Activated naive CD4-positive, alpha-beta T cell treated with anti-CD3 and anti-CD28 coated beads, Interleukin-2, amount 10 ng/mL, durations not matched to agents 5 hours and 36 hours (primary cell): ENCODE measurements around the gene TSN. TPM values are rescaled to one million over a fixed set of nuclear protein-coding genes. Genes with fewer than 3 reads are reported as not detected.

Experiments
- total RNA-seq, 2 experiments: library from RNA; stranded (reverse); gene quantifications; one replicate each; pipeline ENCODE4 v1.2.3, GENCODE V29; 2021

The TSN gene
- total RNA-seq, result 10 to 100 TPM; 55.4 to 56.2 TPM

DNA sequence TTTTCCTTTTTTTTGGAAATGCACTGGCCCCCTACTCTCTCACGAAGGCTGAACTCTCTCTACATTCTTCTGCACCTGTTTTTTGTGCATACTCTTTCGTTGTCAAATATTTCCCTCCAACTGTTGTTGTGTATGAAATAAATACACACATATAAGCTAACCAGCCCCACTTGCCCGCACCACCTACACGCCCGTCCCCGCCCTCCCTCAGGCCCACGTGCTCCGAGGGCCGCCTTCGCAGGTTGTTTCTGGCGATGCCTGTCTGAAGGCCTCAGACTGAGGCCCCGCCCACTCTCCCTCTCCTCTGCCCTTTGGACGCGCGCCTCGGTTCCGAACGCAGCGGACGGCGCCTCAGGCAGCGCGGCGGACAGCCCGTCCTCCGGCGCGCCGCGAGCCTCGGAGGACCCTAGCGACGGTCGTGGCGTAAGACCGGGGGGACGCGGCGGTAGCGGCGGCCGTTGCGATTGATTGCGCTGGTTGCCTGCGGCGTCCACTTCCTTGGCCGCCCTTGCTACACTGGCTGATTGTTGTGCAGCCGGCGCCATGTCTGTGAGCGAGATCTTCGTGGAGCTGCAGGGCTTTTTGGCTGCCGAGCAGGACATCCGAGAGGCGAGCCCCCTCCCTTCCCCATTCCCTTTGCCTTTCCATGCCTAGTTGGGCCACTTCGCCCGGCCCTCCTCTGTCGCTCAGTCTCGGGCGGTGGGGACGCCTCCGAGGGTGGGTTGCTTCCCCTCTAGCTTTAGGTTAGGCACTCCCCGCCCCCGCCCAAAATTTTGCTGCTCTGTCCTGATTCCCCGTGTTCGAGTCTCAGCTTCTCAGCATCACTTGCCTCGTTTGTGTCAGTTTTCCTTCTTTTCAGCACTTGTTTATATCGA is at the start of gene TSN:
Gene TSN, plus strand, starts transcription at position 415 of the 875 bp plus-strand sequence. Its CDS starts 129 bp downstream, at position 544.

DNA sequence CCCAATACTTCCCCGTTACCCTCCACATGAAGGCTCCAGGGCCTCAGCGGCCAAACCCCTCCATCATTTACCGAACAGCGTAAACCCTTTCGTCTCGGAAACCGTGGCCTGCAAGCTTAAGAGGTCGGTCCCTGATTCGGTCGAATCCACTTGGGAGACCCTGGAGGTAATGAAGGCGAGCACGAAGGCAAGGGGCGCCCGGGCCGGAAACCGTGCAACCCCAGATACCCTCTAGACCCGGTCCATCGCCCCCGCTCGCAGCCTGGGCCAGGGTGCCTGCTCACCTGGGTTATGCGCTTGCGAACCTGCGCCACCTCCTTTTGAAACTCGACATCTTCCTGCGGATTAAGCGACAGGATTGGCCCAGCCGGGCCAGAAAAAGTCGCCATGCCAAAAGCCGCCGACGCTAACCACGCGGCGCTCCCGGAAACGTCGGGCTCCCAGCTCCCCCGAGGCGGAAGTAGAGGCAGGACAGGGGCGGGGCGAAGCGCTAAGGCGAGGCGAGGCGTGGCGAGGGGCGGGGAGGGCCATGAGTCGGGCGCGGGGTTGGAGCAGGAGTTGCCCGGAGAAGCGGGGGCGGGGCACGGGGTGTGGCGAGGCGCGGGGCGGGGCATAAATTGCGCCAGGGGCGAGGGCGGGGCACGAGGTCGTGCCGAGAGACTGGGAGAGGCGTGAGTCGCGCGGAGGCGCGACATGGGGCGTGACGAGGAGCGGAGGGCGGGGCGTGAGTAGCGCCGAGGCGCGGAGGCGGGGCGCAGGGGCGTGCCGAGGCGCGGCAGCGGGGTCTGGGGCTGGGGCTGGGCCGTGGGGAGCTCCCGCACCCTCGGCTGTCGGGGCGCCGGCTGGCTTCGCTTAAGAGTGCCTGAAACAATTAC is 18.8 kb upstream of the TSN start, which contains the start of gene NIFK:
Gene NIFK, minus strand, starts transcription at position 414 of the 875 bp plus-strand sequence. Its CDS starts 25 bp downstream, at position 389.

Other genes starting within 250 kb of the TSN start
- not detected for gene RNU4ATAC, start 224.8 kb upstream of the TSN start, total RNA-seq
- gene CLASP1, start 106.2 kb upstream of the TSN start, total RNA-seq, result 10 to 100 TPM; 46.9 to 50.1 TPM
- 10 to 100 TPM; 72.6 to 80.5 TPM for gene NIFK, start 18.8 kb upstream of the TSN start, total RNA-seq